ENCODE data around the gene JAKMIP1. TPM values are rescaled to one million over a fixed set of nuclear protein-coding genes. Genes with fewer than 3 reads are reported as not detected.

Gene JAKMIP1
- total RNA-seq, 1 donor from 2014 or later: 0.54 TPM

- no peak for TF ChIP-seq CTCF (conservative IDR thresholded peaks at IDR 0.05)
- no peaks in the 10 kb centered on the region for H3K36me3 Mint-ChIP-seq (ENCODE audit: low read depth)
- H3K27ac Mint-ChIP-seq (ENCODE audit: unreplicated experiment): no peak overlapping the region
- peaks cover 9% of the 10 kb centered on the region for H3K27me3 Mint-ChIP-seq (ENCODE audit: low read depth)
- no peak overlapping the region for H3K4me3 Mint-ChIP-seq
- H3K4me1 Mint-ChIP-seq: no peaks in the 10 kb centered on the region
- peaks cover 9% of the 10 kb centered on the region for H3K9me3 Mint-ChIP-seq
- no peak for DNase-seq (ENCODE audit: low read depth, low spot score)
Observed at GRCh38 chr4:6175426-6175825, 24.9 kb downstream of the JAKMIP1 start.

GRCh38 chr4:6172927-6173200, 27.5 kb downstream of the JAKMIP1 start:
- no peaks in the 10 kb centered on the region for H3K36me3 Mint-ChIP-seq (ENCODE audit: low read depth)
- H3K4me1 Mint-ChIP-seq: no peaks in the 10 kb centered on the region

GRCh38 chr4:6172093-6172926, 28.0 kb downstream of the JAKMIP1 start:
- Mint-ChIP-seq H3K36me3 (ENCODE audit: low read depth) (no peaks in the 10 kb centered on the region), H3K4me3 (no peak overlapping the region), H3K4me1 (no peaks in the 10 kb centered on the region), H3K27me3 (ENCODE audit: low read depth) (peaks cover 5% of the 10 kb centered on the region), H3K27ac (ENCODE audit: unreplicated experiment) (no peak overlapping the region), H3K9me3 (peaks cover 7% of the 10 kb centered on the region)
- no peak for TF ChIP-seq CTCF (conservative IDR thresholded peaks at IDR 0.05)
- DNase-seq (ENCODE audit: low read depth, low spot score): no peak

More at GRCh38 chr4:6172927-6173200, 27.5 kb downstream of the JAKMIP1 start:
- Mint-ChIP-seq H3K4me3 (no peak overlapping the region), H3K27ac (ENCODE audit: unreplicated experiment) (no peak overlapping the region), H3K27me3 (ENCODE audit: low read depth) (peaks cover 7% of the 10 kb centered on the region), H3K9me3 (peaks cover 7% of the 10 kb centered on the region)
- DNase-seq (ENCODE audit: low read depth, low spot score): no peak
- no peak for TF ChIP-seq CTCF (conservative IDR thresholded peaks at IDR 0.05)

GRCh38 chr4:6169239-6169638, 31.1 kb downstream of the JAKMIP1 start:
- H3K4me1 Mint-ChIP-seq: no peaks in the 10 kb centered on the region
- peaks cover 5% of the 10 kb centered on the region for H3K27me3 Mint-ChIP-seq (ENCODE audit: low read depth)
- no peak overlapping the region for H3K4me3 Mint-ChIP-seq
- peaks cover 7% of the 10 kb centered on the region for H3K9me3 Mint-ChIP-seq
- no peak for DNase-seq (ENCODE audit: low read depth, low spot score)
- H3K36me3 Mint-ChIP-seq (ENCODE audit: low read depth): no peaks in the 10 kb centered on the region
- no peak overlapping the region for H3K27ac Mint-ChIP-seq (ENCODE audit: unreplicated experiment)
- no peak for TF ChIP-seq CTCF (conservative IDR thresholded peaks at IDR 0.05)

GRCh38 chr4:6165766-6166165, 34.6 kb downstream of the JAKMIP1 start:
- Mint-ChIP-seq H3K27me3 (ENCODE audit: low read depth) (peaks cover 5% of the 10 kb centered on the region), H3K4me3 (no peak overlapping the region), H3K36me3 (ENCODE audit: low read depth) (no peaks in the 10 kb centered on the region), H3K27ac (ENCODE audit: unreplicated experiment) (no peak overlapping the region), H3K9me3 (peaks cover 7% of the 10 kb centered on the region), H3K4me1 (no peaks in the 10 kb centered on the region)
- no peak for DNase-seq (ENCODE audit: low read depth, low spot score)
- no peak for TF ChIP-seq CTCF (conservative IDR thresholded peaks at IDR 0.05)
